Erythroblast (primary cell): ENCODE data around the gene SLC13A3.

Experiments used
- GATA1 ChIP-seq: IDR thresholded peaks from 2 replicates; pipeline ENCODE4 v1.6.1; 2011; ENCODE audit warnings: low read depth, mild to moderate bottlenecking, control low read depth, low read length, moderate library complexity
- POLR2A ChIP-seq: IDR thresholded peaks from 2 replicates; pipeline ENCODE4 v1.6.1; 2011; ENCODE audit warnings: mild to moderate bottlenecking, low read length

DNA sequence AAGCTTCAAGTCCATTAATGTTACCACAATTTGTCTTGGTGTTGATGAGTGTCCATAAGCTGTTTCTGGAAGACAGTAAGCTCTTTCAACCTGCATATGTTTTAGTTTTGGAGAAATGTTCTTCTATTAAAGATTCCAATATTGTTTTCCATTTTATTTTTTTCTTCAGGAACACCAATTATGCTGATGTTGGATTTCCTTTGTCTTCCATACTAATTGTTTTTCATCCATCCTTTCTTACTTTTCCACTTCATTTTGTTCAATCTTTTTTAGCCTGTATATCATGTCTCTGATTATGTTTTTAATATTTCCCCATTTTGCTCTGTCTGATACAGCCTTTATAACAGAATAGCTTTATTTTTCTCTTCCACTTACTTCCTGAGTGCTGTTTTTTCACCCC is 21.9 kb downstream of the SLC13A3 start:
- TF ChIP-seq POLR2A, result no peak
- TF ChIP-seq GATA1, result no peak
